PC-3 (cell line): ENCODE results near the gene TENM4. TPM values are rescaled to one million over a fixed set of nuclear protein-coding genes. Genes with fewer than 3 reads are reported as not detected.

Experiments used
- ATAC-seq: fragments of 200-7000 bp; cut with Tn5 transposase; 2 replicates; pipeline ENCODE4 v1.9.1; 2020; ENCODE audit warnings: mild to moderate bottlenecking, moderate library complexity
- BruUV-seq: library from RNA; stranded (reverse); fragments of 400-500 nt; replicated peaks from 2 replicates; lab custom pipeline; 2021; lab: Mats Ljungman, UMichigan
- CTCF ChIA-PET: fragments of 300-600 bp; sonication (Branson Sonifier 250); formaldehyde crosslinking; loops from one replicate; lab custom pipeline; 2022; ENCODE audit warnings: antibody characterized with exemption; lab: Charles Lee
- POLR2A ChIA-PET: fragments of 300-600 bp; sonication (Branson Sonifier 250); formaldehyde crosslinking; loops from one replicate; lab custom pipeline; 2022; ENCODE audit warnings: antibody characterized with exemption; ENCODE audit not compliant: unreplicated experiment; lab: Charles Lee
- DNase-seq: peaks from one replicate; pipeline ENCODE4 v3.0.0-alpha.2; 2015
- H2AFZ ChIP-seq: fragments of 300-600 bp; sonication (generic); 2 replicates; pipeline ENCODE4 v1.6.0; 2016; ENCODE audit warnings: antibody characterized with exemption, low read length
- H3F3A ChIP-seq: fragments of 300-600 bp; sonication (generic); one replicate; pipeline ENCODE4 v1.6.0; 2017; ENCODE audit warnings: antibody characterized with exemption, low read length, control low read depth, mild to moderate bottlenecking; ENCODE audit not compliant: unreplicated experiment
- H3K27ac ChIP-seq: fragments of 300-600 bp; sonication (generic); 2 replicates; pipeline ENCODE4 v1.5.1; 2016; ENCODE audit warnings: mild to moderate bottlenecking, low read length
- H3K27me3 ChIP-seq: fragments of 300-600 bp; sonication (generic); 2 replicates; pipeline ENCODE4 v1.6.1; 2016; ENCODE audit warnings: low read length, mixed read lengths
- H3K36me3 ChIP-seq: fragments of 300-600 bp; sonication (generic); 2 replicates; pipeline ENCODE4 v1.6.1; 2016; ENCODE audit warnings: low read depth, mixed run types, low read length, mixed read lengths
- H3K4me1 ChIP-seq: fragments of 300-600 bp; sonication (generic); 2 replicates; pipeline ENCODE4 v1.5.1; 2016; ENCODE audit warnings: low read length; ENCODE audit not compliant: insufficient read depth
- H3K4me2 ChIP-seq: fragments of 300-600 bp; sonication (generic); 2 replicates; pipeline ENCODE4 v1.6.0; 2016; ENCODE audit warnings: low read length
- H3K4me3 ChIP-seq: fragments of 300-600 bp; sonication (generic); 2 replicates; pipeline ENCODE4 v1.5.1; 2016; ENCODE audit warnings: mild to moderate bottlenecking, low read length, mixed read lengths
- H3K79me2 ChIP-seq: fragments of 300-600 bp; sonication (generic); 2 replicates; pipeline ENCODE4 v1.6.1; 2017; ENCODE audit warnings: low read length, mixed read lengths
- H3K9ac ChIP-seq: fragments of 300-600 bp; sonication (generic); 2 replicates; pipeline ENCODE4 v1.6.0; 2016; ENCODE audit warnings: mild to moderate bottlenecking, low read length
- H3K9me2 ChIP-seq: fragments of 300-600 bp; sonication (generic); replicated peaks from 2 replicates; pipeline ENCODE4 v1.6.1; 2016; ENCODE audit warnings: mixed run types, low read length, mixed read lengths
- H3K9me3 ChIP-seq: fragments of 300-600 bp; sonication (generic); 2 replicates; pipeline ENCODE4 v1.6.1; 2016; ENCODE audit warnings: low read length, mixed read lengths
- H4K20me1 ChIP-seq: fragments of 300-600 bp; sonication (generic); 2 replicates; pipeline ENCODE4 v1.6.1; 2016; ENCODE audit warnings: low read length, mixed read lengths
- EZH2 ChIP-seq: fragments of 300-600 bp; sonication (generic); IDR thresholded peaks from one replicate; pipeline ENCODE4 v1.6.1; 2017; ENCODE audit warnings: antibody characterized with exemption, mild to moderate bottlenecking, low read length; ENCODE audit not compliant: unreplicated experiment
- EZH2phosphoT487 ChIP-seq: fragments of 300-600 bp; sonication (generic); IDR thresholded peaks from 2 replicates; pipeline ENCODE4 v1.6.1; 2018; ENCODE audit warnings: mild to moderate bottlenecking, antibody characterized with exemption, low read length, borderline replicate concordance
- intact Hi-C: fragments of 100-400 bp; cut with micrococcal nuclease; formaldehyde crosslinking; loops from 2 replicates; pipeline ENCODE4 v1.9.0; 2023
- total RNA-seq: library from RNA; depleted of rRNA; stranded (reverse); fragments of >200 nt; gene quantifications from 2 replicates; pipeline ENCODE4 v1.2.3, GENCODE V29; 2014
- TF ChIP-seq, protein P1 (sequence below): fragments of 300-600 bp; sonication (generic); conservative IDR thresholded peaks from 2 replicates; pipeline ENCODE4 v1.5.1; 2017; ENCODE audit warnings: antibody characterized with exemption, low read depth, mild to moderate bottlenecking, low read length

Gene TENM4
- total RNA-seq, 1 experiment from 2014 or later: 19.7 TPM

DNA sequence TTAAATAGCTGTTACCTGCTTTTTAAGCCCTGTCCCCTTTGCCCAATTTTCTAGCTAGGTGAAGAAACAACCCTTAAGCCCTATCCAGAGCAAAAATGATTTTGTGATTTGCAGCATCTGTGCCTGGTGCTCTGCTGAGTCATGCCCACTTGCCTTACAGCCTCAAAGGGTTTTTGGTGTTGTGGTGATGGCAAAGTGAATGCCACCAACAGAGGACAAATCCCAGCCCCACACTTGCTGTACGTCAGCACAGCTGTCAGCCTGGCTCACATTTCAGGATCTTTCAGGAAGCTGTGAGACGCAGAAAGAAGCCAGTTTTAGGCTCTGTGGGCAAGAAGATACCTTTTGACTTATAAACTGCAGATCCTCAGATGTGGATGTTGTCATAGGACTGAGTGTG, 401.7 kb downstream of the TENM4 start:
- Histone ChIP-seq H4K20me1 (no peaks in the 10 kb centered on the region), H3K27ac (no peak overlapping the region), H3F3A (no peaks in the 10 kb centered on the region), H3K79me2 (no peaks in the 10 kb centered on the region), H3K4me2 (no peak overlapping the region), H3K9me2 (no peaks in the 10 kb centered on the region), H3K4me3 (no peak overlapping the region), H3K27me3 (no peaks in the 10 kb centered on the region), H3K36me3 (no peaks in the 10 kb centered on the region), H3K9me3 (no peaks in the 10 kb centered on the region), H3K9ac (no peak overlapping the region), H2AFZ (no peak overlapping the region), H3K4me1 (no peaks in the 10 kb centered on the region)
- intact Hi-C loops: no loop called here
- TF ChIP-seq, protein P1, sequence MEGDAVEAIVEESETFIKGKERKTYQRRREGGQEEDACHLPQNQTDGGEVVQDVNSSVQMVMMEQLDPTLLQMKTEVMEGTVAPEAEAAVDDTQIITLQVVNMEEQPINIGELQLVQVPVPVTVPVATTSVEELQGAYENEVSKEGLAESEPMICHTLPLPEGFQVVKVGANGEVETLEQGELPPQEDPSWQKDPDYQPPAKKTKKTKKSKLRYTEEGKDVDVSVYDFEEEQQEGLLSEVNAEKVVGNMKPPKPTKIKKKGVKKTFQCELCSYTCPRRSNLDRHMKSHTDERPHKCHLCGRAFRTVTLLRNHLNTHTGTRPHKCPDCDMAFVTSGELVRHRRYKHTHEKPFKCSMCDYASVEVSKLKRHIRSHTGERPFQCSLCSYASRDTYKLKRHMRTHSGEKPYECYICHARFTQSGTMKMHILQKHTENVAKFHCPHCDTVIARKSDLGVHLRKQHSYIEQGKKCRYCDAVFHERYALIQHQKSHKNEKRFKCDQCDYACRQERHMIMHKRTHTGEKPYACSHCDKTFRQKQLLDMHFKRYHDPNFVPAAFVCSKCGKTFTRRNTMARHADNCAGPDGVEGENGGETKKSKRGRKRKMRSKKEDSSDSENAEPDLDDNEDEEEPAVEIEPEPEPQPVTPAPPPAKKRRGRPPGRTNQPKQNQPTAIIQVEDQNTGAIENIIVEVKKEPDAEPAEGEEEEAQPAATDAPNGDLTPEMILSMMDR: no peak
- no peak for TF ChIP-seq EZH2phosphoT487
- no peak for TF ChIP-seq EZH2
- DNase-seq: no peak
- ATAC-seq: no peak; the same call in 1 of the 2 replicates
- ChIA-PET POLR2A (no interaction called here), CTCF (no interaction called here)
- BruUV-seq: no TSS peak

DNA sequence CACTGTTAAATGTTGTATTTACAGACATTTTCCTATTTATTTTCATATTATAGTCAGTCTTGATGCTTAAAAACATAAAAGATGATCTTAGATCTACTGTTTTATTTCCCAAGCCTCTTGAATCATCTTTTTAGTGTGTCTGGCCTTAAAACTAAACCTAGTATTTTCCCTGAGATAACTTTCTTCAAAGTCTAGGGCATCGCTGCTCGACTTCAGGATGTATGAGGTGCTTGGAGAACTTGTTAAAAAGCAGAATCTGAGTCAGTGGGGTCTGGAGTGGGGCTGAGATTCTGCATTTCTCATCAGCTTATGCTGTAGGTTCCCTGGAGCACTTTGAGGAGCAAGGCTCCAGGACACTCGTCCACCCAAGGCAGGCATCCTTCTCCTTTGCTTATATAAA, 404.9 kb downstream of the TENM4 start:
- Histone ChIP-seq H3K4me3 (no peak overlapping the region), H3K9ac (no peak overlapping the region), H3K27ac (no peak overlapping the region), H2AFZ (no peak overlapping the region), H3K4me2 (no peak overlapping the region), H3K9me3 (no peaks in the 10 kb centered on the region), H4K20me1 (no peaks in the 10 kb centered on the region), H3K4me1 (no peaks in the 10 kb centered on the region), H3K27me3 (no peaks in the 10 kb centered on the region), H3K79me2 (no peaks in the 10 kb centered on the region), H3F3A (no peaks in the 10 kb centered on the region), H3K36me3 (no peaks in the 10 kb centered on the region), H3K9me2 (no peaks in the 10 kb centered on the region)
- TF ChIP-seq, protein P1: no peak
- TF ChIP-seq EZH2phosphoT487 (no peak), EZH2 (no peak)
- no TSS peak for BruUV-seq
- ChIA-PET POLR2A (no interaction called here), CTCF (no interaction called here)
- intact Hi-C loops: no loop called here
- no peak for DNase-seq
- no peak for ATAC-seq

GRCh38 chr11:79033833-79034232, 407.0 kb downstream of the TENM4 start:
- no peak for DNase-seq
- no peak for ATAC-seq
- TF ChIP-seq, protein P1: no peak
- TF ChIP-seq EZH2: no peak
- TF ChIP-seq EZH2phosphoT487: no peak
- H3F3A ChIP-seq: no peaks in the 10 kb centered on the region
- H2AFZ ChIP-seq: no peak overlapping the region
- no peaks in the 10 kb centered on the region for H4K20me1 ChIP-seq
- H3K4me2 ChIP-seq: no peak overlapping the region
- intact Hi-C loops: no loop called here
- no peaks in the 10 kb centered on the region for H3K79me2 ChIP-seq
- H3K27ac ChIP-seq: no peak overlapping the region
- no peaks in the 10 kb centered on the region for H3K27me3 ChIP-seq
- CTCF ChIA-PET: no interaction called here
- no peak overlapping the region for H3K4me3 ChIP-seq
- no peaks in the 10 kb centered on the region for H3K9me2 ChIP-seq
- H3K9ac ChIP-seq: no peak overlapping the region
- POLR2A ChIA-PET: no interaction called here
- no peaks in the 10 kb centered on the region for H3K4me1 ChIP-seq
- no peaks in the 10 kb centered on the region for H3K9me3 ChIP-seq
- BruUV-seq: no TSS peak
- no peaks in the 10 kb centered on the region for H3K36me3 ChIP-seq
